ENCODE measurements around the gene MMP20. TPM values are rescaled to one million over a fixed set of nuclear protein-coding genes. Genes with fewer than 3 reads are reported as not detected.

MMP20 gene
- total RNA-seq, 2 experiments from 2014 or later, result not detected

DNA sequence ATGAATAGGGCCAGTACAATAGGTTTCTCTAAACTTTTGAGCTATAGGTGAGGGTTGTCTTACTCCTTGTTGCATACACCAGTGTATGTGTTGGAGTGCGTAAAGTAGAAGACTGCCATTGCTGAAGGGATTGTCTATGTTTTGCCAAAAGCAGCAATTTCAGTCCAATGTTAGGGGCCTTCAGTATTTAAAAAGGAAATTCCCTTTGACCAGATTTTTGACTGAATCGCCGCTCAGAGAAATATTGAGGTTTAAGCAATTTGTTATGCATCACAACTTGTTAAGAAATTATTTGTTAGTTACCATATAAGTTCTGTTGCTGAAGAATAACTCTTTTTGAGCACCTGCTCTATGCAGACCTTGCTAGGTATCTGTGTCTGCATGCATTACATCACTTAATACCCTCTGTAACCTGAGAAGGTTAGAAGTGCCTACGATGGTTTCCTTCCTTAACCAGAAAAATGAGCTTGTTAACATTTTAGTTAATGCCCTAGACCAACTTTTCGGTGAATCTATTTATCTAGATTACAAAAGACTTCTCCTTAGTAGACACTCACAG lies 33.9 kb downstream of the MMP20 start:
- DNase-seq, result no peak
- Mint-ChIP-seq H3K36me3 (no peaks in the 10 kb centered on the region), H3K27ac (no peak overlapping the region), H3K4me1 (peaks cover 6% of the 10 kb centered on the region), H3K9me3 (peaks cover 3% of the 10 kb centered on the region), H3K4me3 (no peak overlapping the region), H3K27me3 (no peaks in the 10 kb centered on the region)

DNA sequence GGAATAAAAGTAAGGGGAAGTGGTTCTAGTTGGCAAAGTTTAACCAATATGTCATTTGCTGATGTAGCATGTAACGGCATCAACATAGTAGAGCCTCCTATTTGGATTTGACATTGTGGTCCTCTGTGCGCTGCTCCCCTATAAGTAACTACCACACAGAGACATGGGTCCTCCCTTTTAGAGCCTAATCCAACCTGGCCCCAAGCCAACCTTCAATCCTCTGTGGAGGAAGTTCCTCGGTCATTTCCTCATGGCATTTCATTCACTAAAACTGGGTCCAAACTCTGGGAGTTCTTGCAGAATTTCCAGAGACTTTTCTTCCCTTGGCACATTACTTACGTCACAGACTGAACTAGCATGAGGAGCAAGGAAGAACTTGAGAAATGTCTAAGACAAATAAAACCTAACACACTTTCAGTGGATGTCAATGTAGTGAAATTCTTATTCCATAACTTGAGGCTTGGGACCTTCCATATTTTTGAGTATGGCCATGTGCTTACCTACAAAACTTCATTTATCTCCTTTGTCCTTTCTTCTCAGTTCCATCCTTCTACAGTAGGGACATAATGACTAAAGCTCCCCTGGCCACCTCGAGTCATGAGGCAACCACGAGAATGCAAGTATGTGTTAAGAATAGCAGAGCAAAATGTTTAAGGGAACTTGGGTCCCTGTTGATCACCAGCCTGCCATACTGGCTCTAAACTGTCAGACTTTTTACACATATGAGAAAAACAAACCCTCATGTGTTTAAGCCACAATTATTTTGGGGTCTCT lies 34.7 kb downstream of the MMP20 start:
- Mint-ChIP-seq H3K36me3 (no peaks in the 10 kb centered on the region), H3K4me3 (no peak overlapping the region), H3K4me1 (peaks cover 6% of the 10 kb centered on the region), H3K9me3 (peaks cover 3% of the 10 kb centered on the region), H3K27me3 (no peaks in the 10 kb centered on the region), H3K27ac (no peak overlapping the region)
- DNase-seq, result no peak

- no peak overlapping the region for H3K4me3 Mint-ChIP-seq
- no peaks in the 10 kb centered on the region for H3K36me3 Mint-ChIP-seq
- no peaks in the 10 kb centered on the region for H3K27me3 Mint-ChIP-seq
- peaks cover 3% of the 10 kb centered on the region for H3K9me3 Mint-ChIP-seq
- no peak overlapping the region for H3K27ac Mint-ChIP-seq
- no peak for DNase-seq
- peaks cover 6% of the 10 kb centered on the region for H3K4me1 Mint-ChIP-seq
Measured at GRCh38 chr11:102589047-102589459, 36.1 kb downstream of the MMP20 start.

DNA sequence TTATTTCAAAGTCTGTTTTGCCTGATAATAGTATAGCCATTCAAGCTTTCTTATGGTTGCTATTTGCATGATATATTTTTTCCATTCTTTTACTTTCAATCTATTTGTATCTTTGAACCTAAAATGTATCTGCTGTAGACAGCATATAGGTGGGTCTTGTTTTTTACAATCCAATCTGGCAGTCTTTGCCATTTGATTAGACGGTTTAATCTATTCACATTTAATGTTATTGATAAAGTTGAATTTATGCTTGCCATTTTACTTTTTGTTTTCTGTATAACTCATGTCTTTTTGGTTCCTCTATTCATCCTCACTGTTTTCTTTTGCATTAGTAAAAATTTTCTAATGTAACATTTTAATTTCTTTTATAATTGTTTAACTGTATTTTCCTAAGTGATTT lies 37.4 kb downstream of the MMP20 start:
- H3K4me3 Mint-ChIP-seq, result no peak overlapping the region
- peaks cover 3% of the 10 kb centered on the region for H3K9me3 Mint-ChIP-seq
- H3K36me3 Mint-ChIP-seq, result no peaks in the 10 kb centered on the region
- H3K4me1 Mint-ChIP-seq, result peaks cover 6% of the 10 kb centered on the region
- H3K27me3 Mint-ChIP-seq, result no peaks in the 10 kb centered on the region
- H3K27ac Mint-ChIP-seq, result no peak overlapping the region
- no peak for DNase-seq

DNA sequence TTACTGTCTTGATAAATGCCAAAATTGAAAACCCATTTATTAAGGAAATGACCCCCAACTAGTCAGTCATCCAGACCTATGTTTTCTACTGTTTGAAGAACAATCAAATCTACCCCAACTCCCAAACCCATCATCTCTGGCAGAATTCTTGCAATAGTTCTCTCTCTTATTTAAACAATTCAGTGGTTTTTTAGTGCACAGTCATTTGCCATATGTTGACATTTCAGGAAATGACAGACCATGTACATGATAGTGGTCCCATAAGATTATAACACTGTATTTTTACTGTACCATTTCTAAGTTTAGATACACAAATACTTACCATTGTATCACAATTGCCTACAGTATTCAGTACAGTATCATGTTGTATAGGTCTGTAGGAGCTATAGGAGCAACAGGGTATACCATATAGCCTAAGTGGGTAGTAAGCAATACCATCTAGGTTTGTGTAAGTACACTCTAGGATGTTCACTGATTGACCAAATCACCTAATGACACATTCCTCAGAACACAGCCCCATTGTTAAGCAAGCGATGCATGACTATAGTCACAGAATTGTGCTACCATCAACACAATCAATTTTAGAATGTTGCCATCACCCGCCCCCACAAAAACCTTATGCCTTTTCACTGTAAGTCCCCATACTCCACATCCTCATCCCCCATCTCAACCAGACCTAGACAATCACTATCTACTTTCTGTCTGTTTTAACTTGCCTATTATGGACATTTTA lies 41.8 kb downstream of the MMP20 start:
- Mint-ChIP-seq H3K4me3 (no peak overlapping the region), H3K27ac (no peak overlapping the region), H3K36me3 (no peaks in the 10 kb centered on the region), H3K27me3 (no peaks in the 10 kb centered on the region), H3K9me3 (peaks cover 1% of the 10 kb centered on the region), H3K4me1 (peaks cover 10% of the 10 kb centered on the region)
- no peak for DNase-seq

- Mint-ChIP-seq H3K27me3 (no peaks in the 10 kb centered on the region), H3K4me3 (no peak overlapping the region), H3K36me3 (no peaks in the 10 kb centered on the region), H3K27ac (no peak overlapping the region), H3K9me3 (peaks cover 1% of the 10 kb centered on the region), H3K4me1 (peaks cover 18% of the 10 kb centered on the region)
- no peak for DNase-seq
Measured at GRCh38 chr11:102582140-102582539, 43.0 kb downstream of the MMP20 start.

DNA sequence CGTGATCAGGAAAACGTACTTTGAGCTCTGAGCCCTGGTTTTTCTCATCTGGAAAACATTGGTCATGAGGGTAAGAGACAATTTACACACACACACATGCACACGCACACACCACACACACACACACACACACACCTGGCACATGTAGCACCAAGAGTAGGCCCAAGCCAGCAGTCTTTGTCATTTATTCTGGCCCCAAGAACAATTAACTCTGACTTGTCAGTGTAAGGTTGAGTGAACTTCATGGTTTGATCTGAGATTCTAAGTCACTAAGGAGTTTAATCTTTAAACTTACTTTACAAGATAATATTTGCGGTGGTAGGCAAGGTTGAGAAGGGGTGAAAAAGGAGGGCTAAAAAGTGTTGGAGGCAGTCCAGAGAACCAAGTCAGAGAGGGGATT lies 44.1 kb downstream of the MMP20 start:
- Mint-ChIP-seq H3K36me3 (no peaks in the 10 kb centered on the region), H3K9me3 (peaks cover 3% of the 10 kb centered on the region), H3K4me1 (peaks cover 26% of the 10 kb centered on the region), H3K4me3 (no peak overlapping the region), H3K27me3 (no peaks in the 10 kb centered on the region), H3K27ac (no peak overlapping the region)
- no peak for DNase-seq

GRCh38 chr11:102580185-102580951 lies 44.8 kb downstream of the MMP20 start:
- peaks cover 28% of the 10 kb centered on the region for H3K4me1 Mint-ChIP-seq

GRCh38 chr11:102577723-102578122 lies 47.4 kb downstream of the MMP20 start:
- no peak for DNase-seq
- H3K4me3 Mint-ChIP-seq, result no peak overlapping the region
- H3K4me1 Mint-ChIP-seq, result peaks cover 28% of the 10 kb centered on the region
- peaks cover 3% of the 10 kb centered on the region for H3K9me3 Mint-ChIP-seq
- no peak overlapping the region for H3K27ac Mint-ChIP-seq
- H3K36me3 Mint-ChIP-seq, result no peaks in the 10 kb centered on the region
- no peaks in the 10 kb centered on the region for H3K27me3 Mint-ChIP-seq

More at GRCh38 chr11:102580185-102580951, 44.8 kb downstream of the MMP20 start:
- no peaks in the 10 kb centered on the region for H3K36me3 Mint-ChIP-seq
- peak overlapping the region; percentile 25 for H3K27ac Mint-ChIP-seq
- DNase-seq, result no peak
- peaks cover 3% of the 10 kb centered on the region for H3K9me3 Mint-ChIP-seq
- H3K4me3 Mint-ChIP-seq, result no peak overlapping the region
- H3K27me3 Mint-ChIP-seq, result no peaks in the 10 kb centered on the region

GRCh38 chr11:102577182-102577581 lies 48.0 kb downstream of the MMP20 start:
- Mint-ChIP-seq H3K4me3 (no peak overlapping the region), H3K36me3 (no peaks in the 10 kb centered on the region), H3K9me3 (peaks cover 5% of the 10 kb centered on the region), H3K27me3 (no peaks in the 10 kb centered on the region), H3K27ac (no peak overlapping the region), H3K4me1 (peaks cover 28% of the 10 kb centered on the region)
- no peak for DNase-seq

DNA sequence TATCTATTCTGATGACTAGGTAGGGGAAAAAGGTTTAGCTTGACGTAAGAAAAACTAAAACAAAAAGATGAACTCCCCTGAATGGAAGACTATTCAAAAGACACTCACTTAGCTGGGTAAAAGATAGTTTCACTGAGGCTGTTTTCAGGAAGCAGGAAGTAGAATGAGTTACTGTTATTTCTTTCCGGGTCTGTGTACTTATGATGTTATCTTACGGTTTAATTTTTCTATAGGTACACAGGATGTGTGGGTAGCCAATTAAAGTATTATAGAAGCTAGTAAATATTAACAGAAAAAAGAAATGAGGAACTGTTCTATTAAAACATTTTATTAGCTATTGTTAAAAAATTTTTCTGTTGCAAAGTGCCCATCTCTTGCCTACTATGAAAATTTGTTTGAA lies 48.8 kb downstream of the MMP20 start:
- Mint-ChIP-seq H3K27ac (peak overlapping the region; percentile 59), H3K36me3 (no peaks in the 10 kb centered on the region), H3K27me3 (no peaks in the 10 kb centered on the region), H3K9me3 (peaks cover 5% of the 10 kb centered on the region), H3K4me1 (peaks cover 26% of the 10 kb centered on the region), H3K4me3 (no peak overlapping the region)
- no peak for DNase-seq

GRCh38 chr11:102575012-102575411 lies 50.1 kb downstream of the MMP20 start:
- Mint-ChIP-seq H3K27ac (no peak overlapping the region), H3K36me3 (no peaks in the 10 kb centered on the region), H3K27me3 (no peaks in the 10 kb centered on the region), H3K4me3 (no peak overlapping the region), H3K9me3 (peaks cover 5% of the 10 kb centered on the region), H3K4me1 (peaks cover 20% of the 10 kb centered on the region)
- no peak for DNase-seq

DNA sequence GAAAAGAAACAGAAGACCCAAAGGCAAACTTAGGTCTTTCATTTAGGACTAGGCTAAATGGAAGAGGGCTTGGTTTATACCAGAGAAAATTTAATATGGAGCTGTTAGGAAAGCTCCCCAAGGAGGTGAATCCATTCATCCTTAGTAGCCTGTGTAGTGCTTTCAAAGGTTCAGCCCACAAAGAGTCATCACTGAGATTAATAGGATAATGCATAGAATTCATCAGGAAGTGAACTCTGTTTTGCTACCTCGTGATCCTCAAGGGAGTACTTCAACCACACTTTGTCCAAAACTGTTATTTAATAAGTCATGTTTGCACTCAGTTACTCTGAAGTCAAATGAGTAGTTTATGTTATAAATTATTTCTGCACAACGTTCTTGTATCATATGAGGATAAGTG lies 51.3 kb downstream of the MMP20 start:
- Mint-ChIP-seq H3K27ac (no peak overlapping the region), H3K27me3 (no peaks in the 10 kb centered on the region), H3K4me1 (peaks cover 19% of the 10 kb centered on the region), H3K36me3 (no peaks in the 10 kb centered on the region), H3K4me3 (no peak overlapping the region), H3K9me3 (peaks cover 10% of the 10 kb centered on the region)
- DNase-seq, result no peak

- Mint-ChIP-seq H3K27ac (no peak overlapping the region), H3K36me3 (peaks cover 2% of the 10 kb centered on the region), H3K4me1 (peaks cover 16% of the 10 kb centered on the region), H3K27me3 (no peaks in the 10 kb centered on the region), H3K4me3 (no peak overlapping the region), H3K9me3 (peaks cover 16% of the 10 kb centered on the region)
- no peak for DNase-seq
Measured at GRCh38 chr11:102572554-102573220, 52.4 kb downstream of the MMP20 start.
